Measurements from ENCODE around the gene OR52N4.

- no peak for TF ChIP-seq CTCF (IDR thresholded peaks at IDR 0.05)
- no peak for TF ChIP-seq EP300 (IDR thresholded peaks at IDR 0.05; ENCODE audit: borderline replicate concordance in 1 of 2, low read depth in 1 of 2, low read length in 1 of 2)
- no peak for TF ChIP-seq YY1 (IDR thresholded peaks at IDR 0.05; ENCODE audit: low read depth)
- TF ChIP-seq SMC3 (IDR thresholded peaks at IDR 0.05; ENCODE audit: low read depth, low read length) = no peak
- no peak for TF ChIP-seq RFX5 (IDR thresholded peaks at IDR 0.05; ENCODE audit: low read length)
These were observed 13.0 kb downstream of the OR52N4 start for GRCh38 chr11:5767056-5767455.
